ENCODE results near the gene CYTL1. TPM values are rescaled to one million over a fixed set of nuclear protein-coding genes. Genes with fewer than 3 reads are reported as not detected.

The CYTL1 gene
- total RNA-seq, 1 experiment from 2014 or later: 3.2 TPM

DNA sequence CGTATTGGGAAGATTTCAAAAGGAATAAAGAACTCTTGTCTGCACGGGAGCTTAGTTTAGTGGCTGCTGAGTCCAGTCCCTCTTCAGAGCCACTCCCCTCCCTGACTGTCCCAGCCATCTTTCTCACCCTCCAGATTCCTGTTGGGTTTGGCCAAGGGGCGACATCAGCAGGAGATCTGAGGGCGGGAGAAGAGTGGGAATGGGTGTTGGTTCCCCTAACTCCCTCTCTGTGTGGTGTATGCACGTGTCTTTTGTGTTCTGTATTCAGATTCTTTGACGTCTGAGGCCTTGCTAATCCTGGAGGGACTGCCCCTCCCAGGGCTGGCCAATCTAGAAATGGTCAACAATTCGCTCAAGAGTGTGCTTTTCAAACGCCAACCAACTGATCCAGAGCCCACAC is 37.4 kb downstream of the CYTL1 start:
- CTCF ChIA-PET: no interaction called here
- POLR2A ChIA-PET: no interaction called here
- no peak for DNase-seq (ENCODE audit: low spot score)
- no peak overlapping the region for H3K4me3 Mint-ChIP-seq
- peaks cover 35% of the 10 kb centered on the region for H3K9me3 Mint-ChIP-seq
- no peak overlapping the region for H3K27ac Mint-ChIP-seq
- TF ChIP-seq ZNF232 (CRISPR knock-in tag; IDR thresholded peaks at IDR 0.05) (no peak), TEAD1 (CRISPR knock-in tag; IDR thresholded peaks at IDR 0.05) (no peak), ZNF219 (CRISPR knock-in tag; IDR thresholded peaks at IDR 0.05; ENCODE audit: borderline replicate concordance) (no peak), JUN (CRISPR knock-in tag; IDR thresholded peaks at IDR 0.05) (no peak), ZNF671 (CRISPR knock-in tag; IDR thresholded peaks at IDR 0.05) (no peak), NR1H2 (CRISPR knock-in tag; IDR thresholded peaks at IDR 0.05) (no peak), CTCF (IDR thresholded peaks at IDR 0.05) (no peak), FOXJ3 (CRISPR knock-in tag; IDR thresholded peaks at IDR 0.05; ENCODE audit: borderline replicate concordance) (no peak), OVOL2 (CRISPR knock-in tag; IDR thresholded peaks at IDR 0.05; ENCODE audit: borderline replicate concordance) (no peak), ARID4B (CRISPR knock-in tag; IDR thresholded peaks at IDR 0.05; ENCODE audit: borderline replicate concordance) (no peak), CDX4 (CRISPR knock-in tag; IDR thresholded peaks at IDR 0.05; ENCODE audit: borderline replicate concordance) (no peak), ZMAT4 (CRISPR knock-in tag; IDR thresholded peaks at IDR 0.05) (no peak)
- TF ChIP-seq, protein P1, sequence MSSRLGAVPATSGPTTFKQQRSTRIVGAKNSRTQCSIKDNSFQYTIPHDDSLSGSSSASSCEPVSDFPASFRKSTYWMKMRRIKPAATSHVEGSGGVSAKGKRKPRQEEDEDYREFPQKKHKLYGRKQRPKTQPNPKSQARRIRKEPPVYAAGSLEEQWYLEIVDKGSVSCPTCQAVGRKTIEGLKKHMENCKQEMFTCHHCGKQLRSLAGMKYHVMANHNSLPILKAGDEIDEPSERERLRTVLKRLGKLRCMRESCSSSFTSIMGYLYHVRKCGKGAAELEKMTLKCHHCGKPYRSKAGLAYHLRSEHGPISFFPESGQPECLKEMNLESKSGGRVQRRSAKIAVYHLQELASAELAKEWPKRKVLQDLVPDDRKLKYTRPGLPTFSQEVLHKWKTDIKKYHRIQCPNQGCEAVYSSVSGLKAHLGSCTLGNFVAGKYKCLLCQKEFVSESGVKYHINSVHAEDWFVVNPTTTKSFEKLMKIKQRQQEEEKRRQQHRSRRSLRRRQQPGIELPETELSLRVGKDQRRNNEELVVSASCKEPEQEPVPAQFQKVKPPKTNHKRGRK (CRISPR knock-in tag; IDR thresholded peaks at IDR 0.05; ENCODE audit: borderline replicate concordance): no peak
- TF ChIP-seq, protein P2, sequence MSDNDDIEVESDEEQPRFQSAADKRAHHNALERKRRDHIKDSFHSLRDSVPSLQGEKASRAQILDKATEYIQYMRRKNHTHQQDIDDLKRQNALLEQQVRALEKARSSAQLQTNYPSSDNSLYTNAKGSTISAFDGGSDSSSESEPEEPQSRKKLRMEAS (CRISPR knock-in tag; IDR thresholded peaks at IDR 0.05): no peak
- TF ChIP-seq, protein P3, sequence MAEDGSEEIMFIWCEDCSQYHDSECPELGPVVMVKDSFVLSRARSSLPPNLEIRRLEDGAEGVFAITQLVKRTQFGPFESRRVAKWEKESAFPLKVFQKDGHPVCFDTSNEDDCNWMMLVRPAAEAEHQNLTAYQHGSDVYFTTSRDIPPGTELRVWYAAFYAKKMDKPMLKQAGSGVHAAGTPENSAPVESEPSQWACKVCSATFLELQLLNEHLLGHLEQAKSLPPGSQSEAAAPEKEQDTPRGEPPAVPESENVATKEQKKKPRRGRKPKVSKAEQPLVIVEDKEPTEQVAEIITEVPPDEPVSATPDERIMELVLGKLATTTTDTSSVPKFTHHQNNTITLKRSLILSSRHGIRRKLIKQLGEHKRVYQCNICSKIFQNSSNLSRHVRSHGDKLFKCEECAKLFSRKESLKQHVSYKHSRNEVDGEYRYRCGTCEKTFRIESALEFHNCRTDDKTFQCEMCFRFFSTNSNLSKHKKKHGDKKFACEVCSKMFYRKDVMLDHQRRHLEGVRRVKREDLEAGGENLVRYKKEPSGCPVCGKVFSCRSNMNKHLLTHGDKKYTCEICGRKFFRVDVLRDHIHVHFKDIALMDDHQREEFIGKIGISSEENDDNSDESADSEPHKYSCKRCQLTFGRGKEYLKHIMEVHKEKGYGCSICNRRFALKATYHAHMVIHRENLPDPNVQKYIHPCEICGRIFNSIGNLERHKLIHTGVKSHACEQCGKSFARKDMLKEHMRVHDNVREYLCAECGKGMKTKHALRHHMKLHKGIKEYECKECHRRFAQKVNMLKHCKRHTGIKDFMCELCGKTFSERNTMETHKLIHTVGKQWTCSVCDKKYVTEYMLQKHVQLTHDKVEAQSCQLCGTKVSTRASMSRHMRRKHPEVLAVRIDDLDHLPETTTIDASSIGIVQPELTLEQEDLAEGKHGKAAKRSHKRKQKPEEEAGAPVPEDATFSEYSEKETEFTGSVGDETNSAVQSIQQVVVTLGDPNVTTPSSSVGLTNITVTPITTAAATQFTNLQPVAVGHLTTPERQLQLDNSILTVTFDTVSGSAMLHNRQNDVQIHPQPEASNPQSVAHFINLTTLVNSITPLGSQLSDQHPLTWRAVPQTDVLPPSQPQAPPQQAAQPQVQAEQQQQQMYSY (CRISPR knock-in tag; IDR thresholded peaks at IDR 0.05): no peak
- peaks cover 18% of the 10 kb centered on the region for H3K36me3 Mint-ChIP-seq
- H3K4me1 Mint-ChIP-seq: no peaks in the 10 kb centered on the region
- no peak for ATAC-seq
- peaks cover 16% of the 10 kb centered on the region for H3K27me3 Mint-ChIP-seq (ENCODE audit: low read depth)

Measured in WTC11 (cell line).